Fibroblast of mammary gland (primary cell): ENCODE results near the gene UTS2B.

Experiments
- DNase-seq: peaks from one replicate; pipeline ENCODE4 v3.0.0-alpha.2; 2010; ENCODE audit warnings: low read depth
- H3K4me3 ChIP-seq: 2 replicates; pipeline ENCODE4 v1.5.1; 2011; ENCODE audit warnings: low read depth, mild to moderate bottlenecking, low read length, moderate library complexity; ENCODE audit not compliant: control insufficient read depth
- TF ChIP-seq, protein P1 (sequence below): conservative IDR thresholded peaks from 2 replicates; pipeline ENCODE4 v1.5.1; 2011; ENCODE audit warnings: low read depth, low read length, inconsistent platforms; ENCODE audit not compliant: control insufficient read depth, insufficient read depth

Gene UTS2B

DNA sequence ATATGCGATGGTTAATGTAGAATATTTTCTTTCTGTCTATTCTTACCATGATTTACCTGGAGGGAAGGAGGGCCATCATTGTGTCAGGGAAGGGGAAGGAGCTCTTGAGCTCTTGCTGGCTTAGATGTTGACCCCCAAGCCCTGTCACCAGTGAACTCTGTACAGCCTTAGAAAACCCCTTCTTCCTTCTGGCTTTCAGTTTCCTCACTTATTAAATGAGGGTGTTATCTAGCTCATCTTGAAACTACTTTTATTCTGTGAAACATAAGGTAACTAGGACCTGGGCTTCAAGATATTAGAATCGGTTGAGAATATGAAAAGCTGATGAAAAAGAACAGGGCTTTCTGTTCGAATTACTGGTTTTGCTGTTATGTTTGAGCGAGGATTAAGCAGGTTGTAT is 25.1 kb upstream of the UTS2B start:
- TF ChIP-seq, protein P1, sequence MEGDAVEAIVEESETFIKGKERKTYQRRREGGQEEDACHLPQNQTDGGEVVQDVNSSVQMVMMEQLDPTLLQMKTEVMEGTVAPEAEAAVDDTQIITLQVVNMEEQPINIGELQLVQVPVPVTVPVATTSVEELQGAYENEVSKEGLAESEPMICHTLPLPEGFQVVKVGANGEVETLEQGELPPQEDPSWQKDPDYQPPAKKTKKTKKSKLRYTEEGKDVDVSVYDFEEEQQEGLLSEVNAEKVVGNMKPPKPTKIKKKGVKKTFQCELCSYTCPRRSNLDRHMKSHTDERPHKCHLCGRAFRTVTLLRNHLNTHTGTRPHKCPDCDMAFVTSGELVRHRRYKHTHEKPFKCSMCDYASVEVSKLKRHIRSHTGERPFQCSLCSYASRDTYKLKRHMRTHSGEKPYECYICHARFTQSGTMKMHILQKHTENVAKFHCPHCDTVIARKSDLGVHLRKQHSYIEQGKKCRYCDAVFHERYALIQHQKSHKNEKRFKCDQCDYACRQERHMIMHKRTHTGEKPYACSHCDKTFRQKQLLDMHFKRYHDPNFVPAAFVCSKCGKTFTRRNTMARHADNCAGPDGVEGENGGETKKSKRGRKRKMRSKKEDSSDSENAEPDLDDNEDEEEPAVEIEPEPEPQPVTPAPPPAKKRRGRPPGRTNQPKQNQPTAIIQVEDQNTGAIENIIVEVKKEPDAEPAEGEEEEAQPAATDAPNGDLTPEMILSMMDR, result no peak
- DNase-seq, result no peak
- no peak overlapping the region for H3K4me3 ChIP-seq

DNA sequence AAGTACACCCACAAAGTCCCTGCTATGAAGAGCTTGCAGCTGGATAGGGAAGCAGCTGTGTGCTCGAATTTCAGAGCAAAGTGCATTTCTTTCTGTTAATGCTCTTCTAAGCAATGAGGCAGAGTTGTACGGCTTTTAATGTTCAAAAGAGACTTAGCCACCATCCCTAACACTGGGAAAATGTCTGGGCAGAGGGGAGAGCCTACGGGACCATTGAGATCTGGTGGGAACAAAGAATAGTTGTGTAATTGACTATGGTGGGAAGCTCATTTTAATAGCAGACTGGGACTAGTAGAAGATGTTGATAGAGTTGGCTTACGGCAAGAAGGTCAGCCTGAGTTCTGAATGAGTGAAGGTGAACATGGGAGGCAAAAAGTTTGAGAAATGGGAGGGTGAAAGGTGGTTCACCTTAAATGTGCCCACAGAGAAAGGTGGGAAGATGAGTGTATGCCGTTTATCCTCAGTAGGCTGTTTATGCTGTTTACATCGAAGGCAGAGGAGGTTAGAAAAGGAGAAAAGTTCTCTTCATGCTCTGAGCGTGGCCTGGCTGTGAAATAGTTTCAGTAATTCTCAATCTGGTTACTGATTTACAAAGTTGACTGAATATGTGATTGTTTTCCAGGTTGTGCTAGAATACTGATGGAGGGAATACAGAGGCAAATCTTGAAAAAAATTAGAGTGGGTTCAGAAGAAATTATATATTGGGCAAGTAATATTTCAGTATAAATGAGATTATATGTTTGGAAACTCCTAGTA is 22.9 kb upstream of the UTS2B start:
- no peak for DNase-seq
- TF ChIP-seq, protein P1, result no peak
- no peak overlapping the region for H3K4me3 ChIP-seq

DNA sequence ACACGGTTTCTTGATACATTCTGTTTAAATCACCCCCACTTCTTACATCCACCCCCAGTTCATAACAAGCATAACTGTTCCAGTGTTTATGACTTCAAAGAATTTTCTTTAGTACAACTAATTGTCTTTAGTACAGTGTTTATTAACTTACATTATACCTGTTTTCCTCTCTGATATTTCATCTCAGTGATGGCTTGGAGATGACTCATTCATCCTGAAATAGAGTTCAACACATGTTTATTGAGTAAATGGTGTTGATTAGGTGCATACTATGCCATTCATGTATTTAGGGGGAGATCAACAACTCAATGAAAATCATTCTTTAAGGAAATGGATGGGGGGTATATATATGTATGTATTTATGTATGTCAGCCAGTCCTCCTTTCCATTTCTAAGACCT is 21.7 kb upstream of the UTS2B start:
- TF ChIP-seq, protein P1, result no peak

DNA sequence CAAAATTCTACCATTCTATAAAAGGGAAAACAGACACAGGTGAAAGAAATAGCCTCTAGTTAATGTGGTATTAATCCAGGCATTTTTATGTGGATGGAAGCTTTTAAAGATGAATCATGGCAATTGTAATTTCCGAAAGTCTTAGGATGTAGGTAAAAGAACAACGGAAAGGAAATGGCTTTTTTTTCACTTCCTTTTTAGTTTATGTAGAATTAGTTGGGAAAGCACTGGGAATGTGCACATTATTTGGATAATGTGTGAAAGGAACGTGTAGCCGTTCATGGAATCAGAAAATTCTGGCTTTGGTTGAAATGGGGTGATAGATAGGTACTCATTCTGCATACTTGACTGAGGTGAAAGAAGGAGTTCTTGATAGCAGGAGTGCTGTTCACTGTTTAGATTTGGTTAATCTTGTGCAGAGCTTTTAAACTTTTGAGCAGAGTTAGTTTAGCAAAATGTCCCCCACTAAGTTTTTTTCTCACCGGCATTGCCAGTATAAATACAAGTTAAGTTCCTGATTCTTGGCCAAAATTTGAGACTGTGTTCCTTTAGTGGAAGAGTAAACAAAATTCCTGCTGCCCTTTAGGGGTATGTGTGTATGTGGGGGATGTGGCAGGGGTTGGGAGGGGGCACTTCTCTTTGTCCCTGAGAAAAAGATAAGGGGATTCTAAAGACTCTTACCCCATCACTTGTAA is 20.2 kb upstream of the UTS2B start:
- no peak for DNase-seq
- no peak overlapping the region for H3K4me3 ChIP-seq
- TF ChIP-seq, protein P1, result no peak

More for the DNA sequence above, 21.7 kb upstream of the UTS2B start:
- no peak for DNase-seq
- H3K4me3 ChIP-seq, result no peak overlapping the region

DNA sequence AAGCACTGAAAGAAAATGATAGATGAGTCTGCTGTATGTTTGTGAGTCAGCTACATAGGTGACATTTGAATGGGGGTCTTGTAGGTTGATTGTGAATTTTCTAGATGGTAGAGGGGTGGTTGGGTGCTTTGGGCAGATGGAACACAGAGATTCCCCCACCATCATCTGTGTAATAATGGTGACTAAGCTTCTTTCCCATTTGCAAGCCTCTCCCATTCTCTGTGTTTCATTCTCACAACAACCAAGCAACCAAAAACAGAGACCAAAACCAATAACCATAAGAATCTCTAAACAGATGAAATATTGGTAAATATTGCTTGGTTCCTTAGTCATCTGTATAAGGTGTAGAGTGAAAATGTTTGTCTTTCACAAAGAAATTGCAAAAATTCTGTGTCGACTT is 17.8 kb upstream of the UTS2B start:
- TF ChIP-seq, protein P1, result no peak
- no peak overlapping the region for H3K4me3 ChIP-seq
- DNase-seq, result no peak

DNA sequence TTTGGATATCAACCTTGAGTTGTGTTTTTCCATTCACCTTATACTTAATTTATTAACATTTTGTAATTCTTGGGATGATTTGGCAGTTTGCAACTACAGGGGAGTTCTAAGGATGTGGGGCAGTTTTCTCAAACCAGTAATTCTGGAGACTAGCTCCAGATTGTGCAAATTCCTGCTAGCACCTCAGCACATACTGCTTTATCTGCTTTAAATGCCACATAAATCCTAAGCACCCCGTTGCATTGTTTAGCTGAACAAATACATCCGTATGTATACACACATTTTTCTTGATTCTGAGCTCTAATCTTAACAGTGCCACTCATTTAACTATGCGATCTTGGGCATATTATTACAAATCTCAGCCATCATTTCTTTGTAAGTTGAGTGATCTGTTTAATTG is 16.9 kb upstream of the UTS2B start:
- no peak for DNase-seq
- H3K4me3 ChIP-seq, result no peak overlapping the region
- TF ChIP-seq, protein P1, result no peak

DNA sequence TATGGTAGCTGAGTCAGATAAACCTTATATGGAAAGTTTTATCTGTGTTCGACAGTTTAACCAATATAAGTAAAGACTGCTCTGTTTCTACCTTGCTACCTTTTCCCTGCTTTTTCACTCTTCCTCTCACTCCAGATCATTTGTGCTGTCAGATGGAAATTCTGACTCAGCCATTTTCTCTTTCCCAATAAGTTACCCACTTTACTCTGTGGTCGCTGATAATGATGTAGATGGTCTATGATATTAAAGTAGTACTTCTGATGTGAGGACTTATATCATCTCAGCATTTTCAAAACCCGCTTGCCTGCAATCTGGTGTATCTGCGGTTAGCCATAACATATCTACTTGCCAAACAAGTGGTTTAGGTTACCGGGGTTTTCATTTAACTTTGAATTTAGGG is 15.0 kb upstream of the UTS2B start:
- peak; percentile 69 for DNase-seq
- TF ChIP-seq, protein P1, result no peak
- H3K4me3 ChIP-seq, result no peak overlapping the region
